Measurements from ENCODE around the gene AUTS2. TPM values are rescaled to one million over a fixed set of nuclear protein-coding genes. Genes with fewer than 3 reads are reported as not detected.

Gene AUTS2
- polyA plus RNA-seq, 1 donor from 2014 or later, result 97.3 TPM

- Histone ChIP-seq H3K79me2 (replicated peaks; ENCODE audit: insufficient read depth, low read length) (peaks cover 34% of the 10 kb centered on the region), H2AFZ (ENCODE audit: low read depth, low read length) (no peak overlapping the region), H3K9me3 (ENCODE audit: low read length) (no peaks in the 10 kb centered on the region), H3K27me3 (ENCODE audit: insufficient read depth, low read depth, low read length) (no peaks in the 10 kb centered on the region), H4K20me1 (ENCODE audit: insufficient read depth) (no peaks in the 10 kb centered on the region), H3K4me2 (ENCODE audit: low read length) (no peak overlapping the region), H3K27ac (ENCODE audit: low read length) (no peak overlapping the region), H3K4me3 (ENCODE audit: low read length) (no peak overlapping the region), H3F3A (ENCODE audit: insufficient read depth, low read length, poor library complexity, severe bottlenecking) (no peaks in the 10 kb centered on the region), H3K9me2 (ENCODE audit: insufficient read depth, low read length) (no peaks in the 10 kb centered on the region), H3K9ac (ENCODE audit: low read length) (no peak overlapping the region), H3K36me3 (ENCODE audit: insufficient read depth, low read length) (no peaks in the 10 kb centered on the region)
- TF ChIP-seq RAD21 (conservative IDR thresholded peaks at IDR 0.05) (no peak), CTCF (IDR thresholded peaks at IDR 0.05; ENCODE audit: poor library complexity, severe bottlenecking) (no peak), SMC3 (conservative IDR thresholded peaks at IDR 0.05; ENCODE audit: poor library complexity) (no peak), EP300 (conservative IDR thresholded peaks at IDR 0.05; ENCODE audit: poor library complexity, severe bottlenecking) (no peak), REST (IDR thresholded peaks at IDR 0.05; ENCODE audit: borderline replicate concordance) (no peak), MXI1 (conservative IDR thresholded peaks at IDR 0.05; ENCODE audit: poor library complexity, severe bottlenecking) (no peak), EZH2 (IDR thresholded peaks at IDR 0.05; ENCODE audit: borderline replicate concordance, insufficient read depth, low read length, poor library complexity, severe bottlenecking) (no peak), POLR2AphosphoS5 (IDR thresholded peaks at IDR 0.05) (no peak), TAF1 (IDR thresholded peaks at IDR 0.05; ENCODE audit: low read depth) (no peak)
Observed at GRCh38 chr7:69941077-69941651, 342.9 kb downstream of the AUTS2 start.

GRCh38 chr7:69942573-69942972, 344.3 kb downstream of the AUTS2 start:
- Histone ChIP-seq H3K27me3 (ENCODE audit: insufficient read depth, low read depth, low read length) (no peaks in the 10 kb centered on the region), H3K36me3 (ENCODE audit: insufficient read depth, low read length) (no peaks in the 10 kb centered on the region), H3K9me2 (ENCODE audit: insufficient read depth, low read length) (no peaks in the 10 kb centered on the region), H3K9me3 (ENCODE audit: low read length) (no peaks in the 10 kb centered on the region), H3K79me2 (replicated peaks; ENCODE audit: insufficient read depth, low read length) (peaks cover 36% of the 10 kb centered on the region), H3K4me3 (ENCODE audit: low read length) (no peak overlapping the region), H3K4me2 (ENCODE audit: low read length) (peak overlapping the region; percentile 16), H3K9ac (ENCODE audit: low read length) (no peak overlapping the region), H2AFZ (ENCODE audit: low read depth, low read length) (no peak overlapping the region), H3K27ac (ENCODE audit: low read length) (no peak overlapping the region), H3F3A (ENCODE audit: insufficient read depth, low read length, poor library complexity, severe bottlenecking) (no peaks in the 10 kb centered on the region), H4K20me1 (ENCODE audit: insufficient read depth) (no peaks in the 10 kb centered on the region)
- TF ChIP-seq REST (IDR thresholded peaks at IDR 0.05; ENCODE audit: borderline replicate concordance), result no peak
- TF ChIP-seq SMC3 (conservative IDR thresholded peaks at IDR 0.05; ENCODE audit: poor library complexity), result no peak
- no peak for TF ChIP-seq EZH2 (IDR thresholded peaks at IDR 0.05; ENCODE audit: borderline replicate concordance, insufficient read depth, low read length, poor library complexity, severe bottlenecking)
- TF ChIP-seq POLR2AphosphoS5 (IDR thresholded peaks at IDR 0.05), result peak; percentile 88
- no peak for TF ChIP-seq TAF1 (IDR thresholded peaks at IDR 0.05; ENCODE audit: low read depth)
- no peak for TF ChIP-seq MXI1 (conservative IDR thresholded peaks at IDR 0.05; ENCODE audit: poor library complexity, severe bottlenecking)
- peak; percentile 95 for TF ChIP-seq EP300 (conservative IDR thresholded peaks at IDR 0.05; ENCODE audit: poor library complexity, severe bottlenecking)
- TF ChIP-seq RAD21 (conservative IDR thresholded peaks at IDR 0.05), result no peak
- TF ChIP-seq CTCF (IDR thresholded peaks at IDR 0.05; ENCODE audit: poor library complexity, severe bottlenecking), result peak; percentile 18
